Choroid plexus epithelial cell (primary cell): ENCODE measurements around the gene TREM2.

Experiments
- DNase-seq: peaks from one replicate; pipeline ENCODE4 v3.0.0-alpha.2; 2010; ENCODE audit warnings: low read depth
- H3K4me3 ChIP-seq: 2 replicates; pipeline ENCODE4 v1.5.1; 2011; ENCODE audit warnings: low read depth, mild to moderate bottlenecking, control low read depth, low read length, moderate library complexity
- CTCF ChIP-seq: conservative IDR thresholded peaks from 2 replicates; pipeline ENCODE4 v1.5.1; 2011; ENCODE audit warnings: low read depth, mild to moderate bottlenecking, control low read depth, inconsistent platforms, low read length, moderate library complexity

TREM2 gene

GRCh38 chr6:41161851-41162552, 914 bp downstream of the TREM2 start:
- no peak for DNase-seq
- no peak overlapping the region for H3K4me3 ChIP-seq
- no peak for TF ChIP-seq CTCF

GRCh38 chr6:41161380-41161779, 1.5 kb downstream of the TREM2 start:
- no peak for TF ChIP-seq CTCF
- no peak overlapping the region for H3K4me3 ChIP-seq
- no peak for DNase-seq

GRCh38 chr6:41160933-41161332, 2.0 kb downstream of the TREM2 start:
- no peak for DNase-seq
- no peak for TF ChIP-seq CTCF
- H3K4me3 ChIP-seq = no peak overlapping the region

GRCh38 chr6:41159415-41160082, 3.4 kb downstream of the TREM2 start:
- no peak for DNase-seq
- no peak overlapping the region for H3K4me3 ChIP-seq
- TF ChIP-seq CTCF = no peak

GRCh38 chr6:41157323-41157722, 5.6 kb downstream of the TREM2 start:
- no peak overlapping the region for H3K4me3 ChIP-seq
- TF ChIP-seq CTCF = no peak
- DNase-seq = no peak

- no peak for TF ChIP-seq CTCF
- no peak overlapping the region for H3K4me3 ChIP-seq
- DNase-seq = no peak
Observed at GRCh38 chr6:41156771-41157170, 6.1 kb downstream of the TREM2 start.

GRCh38 chr6:41156001-41156400, 6.9 kb downstream of the TREM2 start:
- H3K4me3 ChIP-seq = no peak overlapping the region
- DNase-seq = no peak
- no peak for TF ChIP-seq CTCF
